ENCODE measurements around the gene FBLN2. TPM values are rescaled to one million over a fixed set of nuclear protein-coding genes. Genes with fewer than 3 reads are reported as not detected.

Gene FBLN2
- total RNA-seq, 4 donors from 2014 or later, result 20.6 to 51.2 (median 32.8) TPM

GRCh38 chr3:13532631-13533030, 16.3 kb upstream of the FBLN2 start:
- Histone ChIP-seq H3K4me1 (no peaks in the 10 kb centered on the region), H3K27me3 (no peaks in the 10 kb centered on the region), H3K9me3 (no peaks in the 10 kb centered on the region), H3K4me3 (no peak overlapping the region), H3K36me3 (no peaks in the 10 kb centered on the region), H3K27ac (no peak overlapping the region)
- no peak for DNase-seq
- TF ChIP-seq POLR2A (IDR thresholded peaks at IDR 0.05) (no peak), CTCF (IDR thresholded peaks at IDR 0.05) (no peak)

GRCh38 chr3:13533885-13534301, 15.0 kb upstream of the FBLN2 start:
- no peak overlapping the region for H3K4me3 ChIP-seq
- no peaks in the 10 kb centered on the region for H3K27me3 ChIP-seq
- no peak for TF ChIP-seq CTCF (IDR thresholded peaks at IDR 0.05)
- DNase-seq, result no peak
- no peaks in the 10 kb centered on the region for H3K9me3 ChIP-seq
- H3K27ac ChIP-seq, result no peak overlapping the region
- H3K4me1 ChIP-seq, result no peaks in the 10 kb centered on the region
- no peaks in the 10 kb centered on the region for H3K36me3 ChIP-seq

- TF ChIP-seq CTCF (IDR thresholded peaks at IDR 0.05) (no peak), POLR2A (IDR thresholded peaks at IDR 0.05) (no peak)
- H3K4me3 ChIP-seq, result no peak overlapping the region
- DNase-seq, result no peak
- no peaks in the 10 kb centered on the region for H3K4me1 ChIP-seq
- H3K27me3 ChIP-seq, result no peaks in the 10 kb centered on the region
- no peaks in the 10 kb centered on the region for H3K36me3 ChIP-seq
- no peak overlapping the region for H3K27ac ChIP-seq
- H3K9me3 ChIP-seq, result no peaks in the 10 kb centered on the region
Observed at GRCh38 chr3:13535526-13535875, 13.4 kb upstream of the FBLN2 start.

- Histone ChIP-seq H3K9me3 (no peaks in the 10 kb centered on the region), H3K36me3 (no peaks in the 10 kb centered on the region), H3K27ac (no peak overlapping the region), H3K27me3 (no peaks in the 10 kb centered on the region), H3K4me1 (no peaks in the 10 kb centered on the region), H3K4me3 (no peak overlapping the region)
- DNase-seq, result no peak
- TF ChIP-seq CTCF (IDR thresholded peaks at IDR 0.05) (no peak), POLR2A (IDR thresholded peaks at IDR 0.05) (no peak)
Observed at GRCh38 chr3:13535905-13536304, 13.0 kb upstream of the FBLN2 start.

- DNase-seq, result no peak
Observed at GRCh38 chr3:13536432-13536831, 12.5 kb upstream of the FBLN2 start.

More at GRCh38 chr3:13536432-13536831, 12.5 kb upstream of the FBLN2 start:
- Histone ChIP-seq H3K4me3 (no peak overlapping the region), H3K4me1 (no peaks in the 10 kb centered on the region), H3K9me3 (no peaks in the 10 kb centered on the region), H3K27ac (no peak overlapping the region), H3K27me3 (no peaks in the 10 kb centered on the region), H3K36me3 (no peaks in the 10 kb centered on the region)
- TF ChIP-seq CTCF (IDR thresholded peaks at IDR 0.05) (no peak), POLR2A (IDR thresholded peaks at IDR 0.05) (no peak)

Data from Peyer's patch (tissue), 4 donors.